ENCODE data around the gene PER2. TPM values are rescaled to one million over a fixed set of nuclear protein-coding genes. Genes with fewer than 3 reads are reported as not detected.
A peak's percentile ranks its signal among the peaks of the same experiment; 100 is the strongest.

Gene PER2
- total and polyA plus RNA-seq, 3 experiments from 2014 or later: 4.3 to 14.2 (median 12.9) TPM

GRCh38 chr2:238294393-238295143 lies 6.2 kb upstream of the PER2 start:
- Mint-ChIP-seq H3K4me3 (peak overlapping the region in 1 of 7 donors; percentile 50), H3K9me3 (no peaks in the 10 kb centered on the region), H3K27me3 (peaks cover 3 to 17% of the 10 kb centered on the region in 2 donors), H3K36me3 (no peaks in the 10 kb centered on the region), H3K4me1 (peaks cover 10 to 13% (median 11%) of the 10 kb centered on the region in 3 donors), H3K27ac (no peak overlapping the region)
- Histone ChIP-seq H3K36me3 (ENCODE audit: insufficient read depth, low read length) (no peaks in the 10 kb centered on the region), H3K4me3 (ENCODE audit: low read length) (no peak overlapping the region), H3K4me1 (ENCODE audit: insufficient read depth, low read length) (peaks cover 7% of the 10 kb centered on the region), H3K27ac (ENCODE audit: low read depth, low read length) (no peak overlapping the region), H3K9me3 (ENCODE audit: low read length) (no peaks in the 10 kb centered on the region), H3K27me3 (ENCODE audit: insufficient read depth, low read length, poor library complexity, severe bottlenecking) (no peaks in the 10 kb centered on the region)
- peak in 1 of 5 donors; percentile 21 for DNase-seq
- CTCF ChIA-PET: no interaction called here
- POLR2A ChIA-PET: no interaction called here

- CTCF ChIA-PET: no interaction called here
- H3K27ac Mint-ChIP-seq: no peak overlapping the region
- H3K4me1 Mint-ChIP-seq: peaks cover 14 to 18% (median 16%) of the 10 kb centered on the region in 3 donors
- POLR2A ChIA-PET: no interaction called here
- Histone ChIP-seq H3K4me1 (ENCODE audit: insufficient read depth, low read length) (peaks cover 10% of the 10 kb centered on the region), H3K4me3 (ENCODE audit: low read length) (no peak overlapping the region), H3K27me3 (ENCODE audit: insufficient read depth, low read length, poor library complexity, severe bottlenecking) (no peaks in the 10 kb centered on the region), H3K36me3 (ENCODE audit: insufficient read depth, low read length) (no peaks in the 10 kb centered on the region), H3K9me3 (ENCODE audit: low read length) (no peaks in the 10 kb centered on the region), H3K27ac (ENCODE audit: low read depth, low read length) (no peak overlapping the region)
- H3K4me3 Mint-ChIP-seq: no peak overlapping the region
- peaks cover 3 to 17% of the 10 kb centered on the region in 2 donors for H3K27me3 Mint-ChIP-seq
- DNase-seq: no peak
- peaks cover 0 to 1% (median 0%) of the 10 kb centered on the region in 3 donors for H3K36me3 Mint-ChIP-seq
- no peaks in the 10 kb centered on the region for H3K9me3 Mint-ChIP-seq
These were observed 5.6 kb upstream of the PER2 start for GRCh38 chr2:238294046-238294392.

GRCh38 chr2:238291550-238292281 lies 3.3 kb upstream of the PER2 start:
- ChIA-PET POLR2A (no interaction called here), CTCF (no interaction called here)
- Mint-ChIP-seq H3K9me3 (no peaks in the 10 kb centered on the region), H3K27ac (peak overlapping the region in 2 of 8 donors; percentile 43 to 92), H3K4me3 (peak overlapping the region in 1 of 7 donors; percentile 57), H3K36me3 (peaks cover 0 to 5% (median 0%) of the 10 kb centered on the region in 3 donors), H3K27me3 (peaks cover 3 to 7% of the 10 kb centered on the region in 2 donors), H3K4me1 (peaks cover 27 to 37% (median 27%) of the 10 kb centered on the region in 3 donors)
- Histone ChIP-seq H3K36me3 (ENCODE audit: insufficient read depth, low read length) (no peaks in the 10 kb centered on the region), H3K4me1 (ENCODE audit: insufficient read depth, low read length) (peaks cover 23% of the 10 kb centered on the region), H3K9me3 (ENCODE audit: low read length) (no peaks in the 10 kb centered on the region), H3K4me3 (ENCODE audit: low read length) (no peak overlapping the region), H3K27ac (ENCODE audit: low read depth, low read length) (no peak overlapping the region), H3K27me3 (ENCODE audit: insufficient read depth, low read length, poor library complexity, severe bottlenecking) (no peaks in the 10 kb centered on the region)
- DNase-seq: peak in 1 of 5 donors; percentile 42

GRCh38 chr2:238290715-238291549 lies 2.5 kb upstream of the PER2 start:
- no peaks in the 10 kb centered on the region for H3K27me3 ChIP-seq (ENCODE audit: insufficient read depth, low read length, poor library complexity, severe bottlenecking)
- H3K4me1 ChIP-seq (ENCODE audit: insufficient read depth, low read length): peaks cover 23% of the 10 kb centered on the region
- peaks cover 30 to 43% (median 35%) of the 10 kb centered on the region in 3 donors for H3K4me1 Mint-ChIP-seq
- ChIA-PET POLR2A (no interaction called here), CTCF (no interaction called here)
- H3K9me3 Mint-ChIP-seq: no peaks in the 10 kb centered on the region
- H3K9me3 ChIP-seq (ENCODE audit: low read length): no peaks in the 10 kb centered on the region
- peak overlapping the region in 3 of 7 donors; percentile 89 to 93 (median 90) for H3K4me3 Mint-ChIP-seq
- H3K27ac ChIP-seq (ENCODE audit: low read depth, low read length): no peak overlapping the region
- DNase-seq: peak in 1 of 5 donors; percentile 44
- H3K27me3 Mint-ChIP-seq: peaks cover 3 to 7% of the 10 kb centered on the region in 2 donors
- H3K36me3 Mint-ChIP-seq: peaks cover 0 to 5% (median 0%) of the 10 kb centered on the region in 3 donors
- H3K27ac Mint-ChIP-seq: peak overlapping the region; percentile 64 to 98 (median 93)
- no peaks in the 10 kb centered on the region for H3K36me3 ChIP-seq (ENCODE audit: insufficient read depth, low read length)
- H3K4me3 ChIP-seq (ENCODE audit: low read length): no peak overlapping the region

- peaks cover 0 to 5% (median 0%) of the 10 kb centered on the region in 3 donors for H3K36me3 Mint-ChIP-seq
- POLR2A ChIA-PET: no interaction called here
- H3K9me3 ChIP-seq (ENCODE audit: low read length): no peaks in the 10 kb centered on the region
- no peaks in the 10 kb centered on the region for H3K36me3 ChIP-seq (ENCODE audit: insufficient read depth, low read length)
- peak overlapping the region; percentile 40 for H3K4me3 ChIP-seq (ENCODE audit: low read length)
- peaks cover 30 to 46% (median 38%) of the 10 kb centered on the region in 3 donors for H3K4me1 Mint-ChIP-seq
- no peaks in the 10 kb centered on the region for H3K9me3 Mint-ChIP-seq
- H3K27ac Mint-ChIP-seq: peak overlapping the region; percentile 88 to 98 (median 94)
- no peaks in the 10 kb centered on the region for H3K27me3 ChIP-seq (ENCODE audit: insufficient read depth, low read length, poor library complexity, severe bottlenecking)
- H3K27ac ChIP-seq (ENCODE audit: low read depth, low read length): peak overlapping the region; percentile 91
- peak in 4 of 5 donors; percentile 37 to 79 (median 56) for DNase-seq
- peak overlapping the region; percentile 85 to 95 (median 90) for H3K4me3 Mint-ChIP-seq
- H3K27me3 Mint-ChIP-seq: peaks cover under 1 to 4% of the 10 kb centered on the region in 2 donors
- CTCF ChIA-PET: no interaction called here
- peaks cover 23% of the 10 kb centered on the region for H3K4me1 ChIP-seq (ENCODE audit: insufficient read depth, low read length)
These were observed 1.7 kb upstream of the PER2 start for GRCh38 chr2:238290091-238290509.

GRCh38 chr2:238289574-238289973 lies 1.2 kb upstream of the PER2 start:
- Histone ChIP-seq H3K9me3 (ENCODE audit: low read length) (no peaks in the 10 kb centered on the region), H3K27ac (ENCODE audit: low read depth, low read length) (peak overlapping the region; percentile 91), H3K4me1 (ENCODE audit: insufficient read depth, low read length) (peaks cover 23% of the 10 kb centered on the region), H3K4me3 (ENCODE audit: low read length) (peak overlapping the region; percentile 40), H3K27me3 (ENCODE audit: insufficient read depth, low read length, poor library complexity, severe bottlenecking) (no peaks in the 10 kb centered on the region), H3K36me3 (ENCODE audit: insufficient read depth, low read length) (no peaks in the 10 kb centered on the region)
- Mint-ChIP-seq H3K4me1 (peaks cover 31 to 48% (median 38%) of the 10 kb centered on the region in 3 donors), H3K27me3 (peaks cover 0 to 3% of the 10 kb centered on the region in 2 donors), H3K36me3 (peaks cover 0 to 5% (median 0%) of the 10 kb centered on the region in 3 donors), H3K4me3 (peak overlapping the region; percentile 85 to 95 (median 90)), H3K9me3 (no peaks in the 10 kb centered on the region), H3K27ac (peak overlapping the region; percentile 88 to 98 (median 94))
- ChIA-PET CTCF (interaction anchor here (1.4 kb wide), 1 partner anchor 10 kb away, joined by 3 read pairs; no protein-coding TSS in a partner anchor), POLR2A (interaction anchor here (0.7 to 2.0 kb wide), 5 partner anchors 49 to 1111 kb away, joined by 3 to 8 read pairs (median 4); partner anchors contain the start of genes HDAC4, HES6 and ILKAP)
- no peak for DNase-seq

GRCh38 chr2:238288650-238289573 lies 502 bp upstream of the PER2 start:
- no peaks in the 10 kb centered on the region for H3K27me3 ChIP-seq (ENCODE audit: insufficient read depth, low read length, poor library complexity, severe bottlenecking)
- Mint-ChIP-seq H3K4me1 (peaks cover 33 to 50% (median 38%) of the 10 kb centered on the region in 3 donors), H3K4me3 (peak overlapping the region; percentile 85 to 95 (median 90)), H3K9me3 (no peaks in the 10 kb centered on the region), H3K36me3 (peaks cover 0 to 5% (median 0%) of the 10 kb centered on the region in 3 donors), H3K27me3 (no peaks in the 10 kb centered on the region), H3K27ac (peak overlapping the region; percentile 88 to 98 (median 94))
- POLR2A ChIA-PET: interaction anchor here (0.7 to 2.0 kb wide), 5 partner anchors 49 to 1112 kb away, joined by 3 to 8 read pairs (median 4); partner anchors contain the start of genes HDAC4, HES6 and ILKAP
- CTCF ChIA-PET: interaction anchor here (1.4 kb wide), 1 partner anchor 10 kb away, joined by 3 read pairs; no protein-coding TSS in a partner anchor
- H3K9me3 ChIP-seq (ENCODE audit: low read length): no peaks in the 10 kb centered on the region
- H3K27ac ChIP-seq (ENCODE audit: low read depth, low read length): peak overlapping the region; percentile 91
- peak; percentile 96 to 99 (median 97) for DNase-seq
- H3K4me1 ChIP-seq (ENCODE audit: insufficient read depth, low read length): peaks cover 23% of the 10 kb centered on the region
- H3K4me3 ChIP-seq (ENCODE audit: low read length): peak overlapping the region; percentile 40
- no peaks in the 10 kb centered on the region for H3K36me3 ChIP-seq (ENCODE audit: insufficient read depth, low read length)

All from CD8-positive, alpha-beta memory T cell (primary cell).